GM18508 (cell line): ENCODE results near the gene CMTM1.
"Not testable (repeated sequence)": the region's sequence is repeated elsewhere in the genome, so short reads cannot be mapped to it uniquely, and the experiment has no call there.

Source experiments
- ATAC-seq: cut with Tn5 transposase; IDR thresholded peaks from one replicate; pipeline ENCODE4 v1.9.1; 2021; ENCODE audit warnings: moderate number of reproducible peaks; ENCODE audit not compliant: insufficient read depth, unreplicated experiment

Gene CMTM1

DNA sequence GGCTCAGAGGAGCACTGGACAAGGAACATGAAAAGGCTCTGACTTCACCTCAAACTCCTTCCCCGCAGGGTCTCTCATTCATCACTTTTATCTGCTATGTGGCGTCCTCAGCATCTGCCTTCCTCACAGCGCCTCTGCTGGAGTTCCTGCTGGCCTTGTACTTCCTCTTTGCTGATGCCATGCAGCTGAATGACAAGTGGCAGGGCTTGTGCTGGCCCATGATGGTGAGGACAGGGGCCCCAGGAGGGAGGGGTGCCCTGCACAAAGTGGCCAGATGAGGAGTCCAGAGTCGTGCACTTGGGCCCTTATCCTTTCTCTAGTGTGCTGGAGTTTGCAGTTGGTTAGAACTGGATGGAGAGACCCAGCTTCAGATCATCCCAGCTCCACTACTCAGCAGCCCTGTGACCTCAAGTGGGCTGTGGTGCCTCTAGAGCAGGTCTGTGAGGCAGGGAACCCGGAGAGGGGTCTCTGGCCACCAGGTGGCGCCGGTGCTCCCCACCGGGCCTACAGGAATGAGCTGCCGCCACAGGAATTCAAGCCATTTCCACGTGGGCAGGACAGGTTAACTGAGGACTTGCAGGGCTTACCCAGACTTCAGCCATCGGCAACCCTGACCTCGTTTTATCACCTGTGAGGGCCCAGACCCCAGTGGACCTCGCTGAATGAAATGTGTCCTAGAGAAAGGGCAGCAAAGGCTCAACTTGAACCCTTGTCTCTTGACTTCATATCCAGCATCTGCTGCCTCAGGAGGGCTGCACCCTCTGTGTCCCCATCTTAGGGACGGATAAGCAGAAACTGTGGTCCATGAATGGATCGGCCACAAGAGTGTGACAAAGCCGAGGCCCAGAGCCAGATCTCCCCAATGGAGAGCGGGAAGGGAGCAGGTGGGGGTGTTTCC is 42.3 kb downstream of the CMTM1 start:
- ATAC-seq = no peak

DNA sequence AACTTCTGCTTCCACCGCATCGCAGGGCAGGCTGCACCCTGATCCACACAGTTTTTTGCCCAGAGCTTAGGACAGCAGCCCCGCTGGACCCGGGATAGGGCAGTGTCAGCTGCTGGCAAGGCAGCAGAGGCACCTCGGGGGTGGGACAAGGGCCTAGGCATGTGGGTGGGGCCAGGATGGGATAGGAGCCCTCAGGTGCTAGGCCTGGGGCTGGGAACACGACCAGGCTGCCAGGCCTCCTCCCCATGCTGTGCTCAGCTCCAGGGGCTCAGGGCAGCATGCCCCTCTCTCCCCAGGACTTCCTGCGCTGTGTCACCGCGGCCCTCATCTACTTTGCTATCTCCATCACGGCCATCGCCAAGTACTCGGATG is 42.9 kb downstream of the CMTM1 start:
- ATAC-seq = no peak

DNA sequence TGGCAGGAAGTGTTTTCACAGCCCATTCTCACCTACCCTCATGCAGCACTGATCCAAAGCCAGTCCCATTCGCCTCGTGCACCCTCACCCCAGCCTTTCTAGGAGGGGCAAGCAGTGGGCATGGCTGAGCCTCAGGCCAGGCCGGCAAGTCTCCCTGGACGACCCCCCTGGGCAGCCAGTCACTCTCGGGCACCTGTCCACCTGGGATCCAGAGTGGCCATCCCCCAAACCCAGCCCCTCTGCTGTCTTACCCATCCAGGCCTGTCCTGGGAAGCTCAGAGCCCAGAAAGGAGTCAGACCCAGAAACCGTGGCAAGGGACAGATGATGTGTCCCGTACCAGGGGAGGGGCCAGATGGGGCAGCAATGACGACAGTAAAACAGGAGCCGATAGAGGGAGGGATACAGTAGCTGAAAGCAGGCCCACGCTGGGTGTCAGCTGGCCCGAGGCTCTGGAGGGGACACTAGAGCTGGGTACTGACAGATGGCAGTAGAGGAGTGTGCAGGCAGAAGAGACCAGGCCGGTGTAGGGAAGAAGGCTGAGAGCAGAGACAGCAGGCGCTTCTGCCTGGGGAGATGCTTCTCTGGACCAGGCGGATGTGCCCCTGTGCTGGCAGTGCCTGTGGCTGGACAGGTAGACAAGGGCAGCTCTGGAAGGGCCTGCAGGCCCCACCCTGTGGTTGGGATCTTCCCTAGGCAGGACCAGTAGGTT is 44.0 kb downstream of the CMTM1 start:
- no peak for ATAC-seq

GRCh38 chr16:66611911-66612310 is 45.7 kb downstream of the CMTM1 start:
- ATAC-seq = not testable (repeated sequence)

GRCh38 chr16:66612422-66612821 is 46.2 kb downstream of the CMTM1 start:
- no peak for ATAC-seq

GRCh38 chr16:66614161-66614802 is 48.0 kb downstream of the CMTM1 start:
- ATAC-seq = no peak

DNA sequence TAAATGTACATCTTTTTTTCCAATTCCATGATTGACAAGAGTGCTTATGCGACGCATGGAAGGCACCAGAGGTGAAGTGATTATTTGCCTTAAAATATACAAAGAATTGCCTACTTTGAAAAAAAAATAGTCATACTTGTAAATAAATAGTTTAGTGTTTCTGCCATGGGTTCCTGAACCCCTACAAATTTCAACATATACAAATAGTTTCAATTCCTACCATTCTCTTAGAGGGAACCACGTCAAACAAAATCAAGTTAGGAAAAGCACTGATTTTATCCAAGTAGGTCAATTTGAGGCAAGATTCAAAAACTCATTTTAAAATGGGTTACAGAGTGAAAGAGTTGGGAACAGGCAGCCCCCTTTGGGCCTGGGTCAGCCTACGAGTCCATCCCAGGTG is 49.9 kb downstream of the CMTM1 start:
- ATAC-seq = no peak

- no peak for ATAC-seq
These were observed 50.4 kb downstream of the CMTM1 start for GRCh38 chr16:66616592-66616991.

DNA sequence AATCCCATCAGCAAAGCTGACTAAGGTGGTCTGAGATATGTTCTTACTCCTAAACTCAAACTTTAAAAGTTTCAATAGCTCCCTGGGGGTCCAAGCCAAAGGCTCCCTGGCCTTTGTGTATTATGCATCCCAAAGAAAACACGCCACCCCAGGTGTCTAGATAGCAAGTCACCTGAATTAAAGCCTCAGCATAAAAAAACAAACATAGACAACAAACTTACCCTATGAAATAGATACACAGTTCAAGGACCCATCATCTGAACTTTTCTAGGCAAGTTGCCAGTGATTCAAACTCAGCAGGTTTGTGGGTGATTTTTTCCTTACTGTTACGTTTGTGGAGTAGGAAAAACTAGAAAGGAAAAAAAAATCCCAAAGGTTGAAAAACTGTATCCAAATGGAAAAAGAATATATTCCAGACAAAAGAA is 50.8 kb downstream of the CMTM1 start:
- ATAC-seq = no peak

GRCh38 chr16:66617728-66618127 is 51.5 kb downstream of the CMTM1 start:
- ATAC-seq = no peak

- ATAC-seq = no peak
These were observed 52.5 kb downstream of the CMTM1 start for GRCh38 chr16:66618588-66619375.

DNA sequence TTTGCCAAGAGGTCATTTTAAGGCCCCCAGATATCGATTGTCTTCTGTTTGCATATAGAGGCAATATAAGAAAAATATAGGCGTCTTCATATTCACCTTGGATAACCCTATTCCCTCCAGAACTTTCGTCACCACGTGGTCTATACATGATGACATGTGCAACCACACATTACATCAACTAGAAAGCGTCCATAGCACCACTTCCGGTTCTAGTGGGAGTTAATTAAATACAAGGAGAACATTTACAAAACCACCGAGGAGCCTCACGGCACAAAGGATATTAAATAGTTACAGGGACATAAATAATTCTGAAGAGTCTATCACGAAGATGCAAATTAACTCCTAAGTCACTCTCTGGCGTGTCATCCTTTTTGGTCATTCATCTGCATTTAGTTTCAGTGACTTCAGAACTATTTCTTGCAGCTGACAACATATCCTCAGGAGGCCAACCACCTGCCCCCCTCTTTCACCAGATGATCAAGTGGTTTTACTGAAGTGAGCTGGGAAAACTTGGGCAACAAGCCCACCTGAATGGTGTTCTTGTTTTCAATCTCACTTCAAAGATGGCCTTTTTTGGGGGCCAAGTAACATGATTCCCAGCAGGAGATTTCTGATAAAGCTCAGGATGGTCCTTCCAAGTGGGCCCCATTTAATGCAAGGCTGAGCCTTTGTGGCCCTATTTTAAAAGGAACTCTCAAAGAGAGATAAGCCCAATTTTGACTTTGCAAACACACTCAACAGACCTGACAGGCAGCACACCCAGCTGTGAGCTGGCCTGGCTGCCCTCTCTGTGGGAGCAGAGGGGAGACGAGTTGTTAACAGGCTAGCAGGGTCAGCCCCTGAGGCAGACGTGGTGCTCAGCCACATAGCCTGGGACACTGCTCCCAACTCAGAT is 53.5 kb downstream of the CMTM1 start:
- ATAC-seq = no peak

DNA sequence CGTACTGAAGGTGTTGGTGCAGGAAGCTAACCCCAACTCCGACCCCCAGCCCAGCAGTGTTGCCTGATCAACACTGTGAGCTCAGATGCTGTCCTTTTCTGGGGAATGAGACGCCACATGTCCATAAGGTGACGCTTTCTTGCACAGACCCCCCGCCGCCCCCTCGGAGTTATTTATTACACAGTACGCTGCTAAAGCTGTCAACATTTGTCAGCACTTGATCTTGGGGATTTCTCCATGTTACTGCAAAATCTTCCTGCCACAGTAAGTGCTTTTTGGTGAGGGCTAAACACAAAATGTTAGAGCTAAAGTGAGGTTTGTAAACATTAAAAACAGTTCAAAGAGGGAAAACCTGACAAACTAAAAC is 54.2 kb downstream of the CMTM1 start:
- ATAC-seq = no peak

- ATAC-seq = no peak
These were observed 55.7 kb downstream of the CMTM1 start for GRCh38 chr16:66621973-66622372.

DNA sequence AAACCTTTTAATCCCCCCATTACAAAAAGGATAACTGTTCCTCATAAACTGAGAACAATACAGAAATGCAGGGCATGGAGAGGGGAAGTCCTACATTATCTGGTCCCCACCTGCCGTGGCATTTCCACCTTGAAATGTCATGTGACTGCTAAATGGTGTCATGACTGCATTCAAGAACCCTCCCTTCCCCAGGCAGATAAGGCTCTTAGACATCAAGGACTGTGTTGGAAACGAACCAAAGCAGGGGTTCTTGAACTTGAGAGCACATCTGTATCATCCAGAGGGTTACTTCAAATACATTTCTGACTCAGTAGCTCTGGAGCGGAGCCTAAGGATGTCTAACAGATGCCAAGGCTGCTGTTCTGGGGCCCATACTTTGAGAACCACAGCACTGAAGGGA is 56.6 kb downstream of the CMTM1 start:
- ATAC-seq = no peak

- no peak for ATAC-seq
These were observed 57.5 kb downstream of the CMTM1 start for GRCh38 chr16:66623755-66624154.

DNA sequence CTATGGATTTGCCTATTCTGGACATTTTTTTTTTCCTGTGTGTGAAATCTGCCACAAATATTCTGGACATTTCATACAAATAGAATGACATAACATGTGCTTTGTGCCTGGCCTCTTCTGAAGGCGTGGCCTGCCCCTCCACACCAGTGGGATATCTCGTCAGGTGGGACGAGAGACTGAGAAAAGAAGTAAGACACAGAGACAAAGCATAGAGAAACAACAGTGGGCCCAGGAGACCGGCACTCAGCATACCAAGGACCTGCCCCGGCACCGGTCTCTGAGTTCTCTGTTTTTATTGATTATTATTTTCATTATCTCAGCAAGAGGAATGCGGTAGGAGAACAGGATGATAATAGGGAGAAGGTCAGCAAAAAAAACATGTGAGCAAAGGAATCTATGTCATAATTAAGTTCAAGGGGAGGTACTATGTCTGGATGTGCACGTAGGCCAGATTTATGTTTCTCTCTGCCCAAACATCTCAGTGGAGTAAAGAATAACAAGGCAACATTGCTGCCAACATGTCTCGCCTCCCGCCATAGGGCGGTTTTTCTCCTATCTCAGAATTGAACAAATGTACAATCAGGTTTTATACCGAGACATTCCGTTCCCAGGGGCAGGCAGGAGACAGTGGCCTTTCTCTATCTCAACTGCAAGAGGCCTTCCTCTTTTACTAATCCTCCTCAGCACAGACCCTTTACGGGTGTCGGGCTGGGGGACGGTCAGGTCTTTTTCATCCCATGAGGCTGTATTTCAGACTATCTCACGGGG is 61.6 kb downstream of the CMTM1 start:
- ATAC-seq = not testable (repeated sequence)
